H9 (cell line): ENCODE data around the gene DHX36. TPM values are rescaled to one million over a fixed set of nuclear protein-coding genes. Genes with fewer than 3 reads are reported as not detected.

Source experiments
- DNase-seq: peaks from one replicate; pipeline ENCODE4 v3.0.0-alpha.2; 2017
- H2AFZ ChIP-seq: one replicate; pipeline ENCODE4 v1.6.1; 2013; ENCODE audit warnings: mild to moderate bottlenecking, low read length, control low read depth, moderate library complexity
- H2AK5ac ChIP-seq: 2 replicates; pipeline ENCODE4 v1.6.1; 2013; ENCODE audit warnings: low read length, control low read depth, mixed read lengths; ENCODE audit not compliant: insufficient read length
- H2BK120ac ChIP-seq: one replicate; pipeline ENCODE4 v1.6.1; 2013; ENCODE audit warnings: low read depth, mild to moderate bottlenecking, low read length, control low read depth, inconsistent platforms; ENCODE audit not compliant: poor library complexity, severe bottlenecking
- H2BK12ac ChIP-seq: 2 replicates; pipeline ENCODE4 v1.6.1; 2013; ENCODE audit warnings: low read length, control low read depth, mixed read lengths, low read depth; ENCODE audit not compliant: insufficient read length
- H2BK15ac ChIP-seq: 2 replicates; pipeline ENCODE4 v1.6.1; 2013; ENCODE audit warnings: low read depth, low read length, control low read depth
- H2BK20ac ChIP-seq: one replicate; pipeline ENCODE4 v1.6.1; 2013; ENCODE audit warnings: low read depth, mild to moderate bottlenecking, low read length, control low read depth, inconsistent platforms; ENCODE audit not compliant: poor library complexity, severe bottlenecking
- H2BK5ac ChIP-seq: 2 replicates; pipeline ENCODE4 v1.6.1; 2013; ENCODE audit warnings: low read length, control low read depth, mixed read lengths; ENCODE audit not compliant: insufficient read length
- H3K14ac ChIP-seq: 2 replicates; pipeline ENCODE4 v1.6.1; 2013; ENCODE audit warnings: low read length, control low read depth; ENCODE audit not compliant: insufficient read depth
- H3K18ac ChIP-seq: 2 replicates; pipeline ENCODE4 v1.6.1; 2013; ENCODE audit warnings: low read depth, mild to moderate bottlenecking, mixed read lengths, low read length, control low read depth; ENCODE audit not compliant: insufficient read length
- H3K23ac ChIP-seq: 2 replicates; pipeline ENCODE4 v1.6.1; 2013; ENCODE audit warnings: low read length, control low read depth, mixed read lengths, low read depth; ENCODE audit not compliant: insufficient read length
- H3K23me2 ChIP-seq: 2 replicates; pipeline ENCODE4 v1.6.1; 2013; ENCODE audit warnings: low read depth, mild to moderate bottlenecking, mixed read lengths, low read length, control low read depth; ENCODE audit not compliant: insufficient read length, poor library complexity, severe bottlenecking
- H3K27ac ChIP-seq: 2 replicates; pipeline ENCODE4 v1.5.1; 2013; ENCODE audit warnings: low read length, control low read depth, mixed read lengths, low read depth; ENCODE audit not compliant: insufficient read length
- H3K27me3 ChIP-seq: 2 replicates; pipeline ENCODE4 v1.6.1; 2013; ENCODE audit warnings: low read length, control low read depth, inconsistent platforms; ENCODE audit not compliant: insufficient read depth
- H3K4ac ChIP-seq: 2 replicates; pipeline ENCODE4 v1.6.1; 2013; ENCODE audit warnings: low read depth, mild to moderate bottlenecking, control low read depth, inconsistent platforms, low read length, moderate library complexity
- H3K4me1 ChIP-seq: 2 replicates; pipeline ENCODE4 v1.6.1; 2013; ENCODE audit warnings: low read length, control low read depth, inconsistent platforms; ENCODE audit not compliant: insufficient read depth
- H3K4me2 ChIP-seq: 2 replicates; pipeline ENCODE4 v1.6.1; 2013; ENCODE audit warnings: low read length, control low read depth, mixed read lengths; ENCODE audit not compliant: insufficient read length, insufficient read depth
- H3K56ac ChIP-seq: 2 replicates; pipeline ENCODE4 v1.6.1; 2013; ENCODE audit warnings: low read depth, mild to moderate bottlenecking, mixed read lengths, low read length, control low read depth; ENCODE audit not compliant: insufficient read length
- H3K79me1 ChIP-seq: 2 replicates; pipeline ENCODE4 v1.6.1; 2013; ENCODE audit warnings: low read depth, mild to moderate bottlenecking, moderate library complexity, low read length, control low read depth, inconsistent platforms; ENCODE audit not compliant: insufficient read depth, poor library complexity, severe bottlenecking
- H3K79me2 ChIP-seq: 2 replicates; pipeline ENCODE4 v1.6.1; 2013; ENCODE audit warnings: low read length, control low read depth, inconsistent platforms; ENCODE audit not compliant: insufficient read depth
- H3K9ac ChIP-seq: 2 replicates; pipeline ENCODE4 v1.6.1; 2013; ENCODE audit warnings: low read length, control low read depth, mixed read lengths; ENCODE audit not compliant: insufficient read length; ENCODE audit errors: extremely low read depth
- H3K9me3 ChIP-seq: one replicate; pipeline ENCODE4 v1.6.1; 2013; ENCODE audit warnings: low read depth, low read length, inconsistent platforms; ENCODE audit not compliant: control insufficient read depth
- H3T11ph ChIP-seq: one replicate; pipeline ENCODE4 v1.6.1; 2013; ENCODE audit warnings: mild to moderate bottlenecking, low read length, control low read depth, inconsistent platforms
- H4K20me1 ChIP-seq: one replicate; pipeline ENCODE4 v1.6.1; 2013; ENCODE audit not compliant: control insufficient read depth, insufficient read length, insufficient read depth
- H4K5ac ChIP-seq: 2 replicates; pipeline ENCODE4 v1.6.1; 2013; ENCODE audit warnings: low read depth, mild to moderate bottlenecking, mixed read lengths, low read length, control low read depth; ENCODE audit not compliant: insufficient read length
- H4K8ac ChIP-seq: replicated peaks from 2 replicates; pipeline ENCODE4 v1.6.1; 2013; ENCODE audit warnings: low read length, control low read depth, mixed read lengths, low read depth; ENCODE audit not compliant: insufficient read length
- H4K91ac ChIP-seq: 2 replicates; pipeline ENCODE4 v1.6.1; 2013; ENCODE audit warnings: low read depth, mild to moderate bottlenecking, moderate library complexity, mixed read lengths, low read length, control low read depth; ENCODE audit not compliant: insufficient read length
- H3K27ac Mint-ChIP-seq, 3 experiments: 2 replicates in 2 of 3; 3 replicates in 1 of 3; pipeline ENCODE4 v1.8.0; 2020 to 2021; ENCODE audit warnings: mixed read lengths in 3 of 3, mild to moderate bottlenecking in 1 of 3, moderate library complexity in 1 of 3
- H3K27me3 Mint-ChIP-seq: 2 replicates; pipeline ENCODE4 v1.8.0; 2021; ENCODE audit warnings: low read depth, mild to moderate bottlenecking, moderate library complexity, mixed read lengths
- H3K36me3 Mint-ChIP-seq, 3 experiments: 2 replicates in 2 of 3; 3 replicates in 1 of 3; pipeline ENCODE4 v1.8.0; 2020 to 2021; ENCODE audit warnings: low read depth in 3 of 3, mixed read lengths in 3 of 3; ENCODE audit not compliant: insufficient read depth in 1 of 3
- H3K4me1 Mint-ChIP-seq, 2 experiments: 2 replicates each; pipeline ENCODE4 v1.8.0; 2020; ENCODE audit warnings: mixed read lengths in 2 of 2
- H3K4me3 Mint-ChIP-seq, 2 experiments: 2 replicates in 1 of 2; 3 replicates in 1 of 2; pipeline ENCODE4 v1.8.0; 2020 to 2021; ENCODE audit warnings: mild to moderate bottlenecking in 2 of 2, mixed read lengths in 2 of 2, moderate library complexity in 1 of 2
- H3K9me3 Mint-ChIP-seq, 2 experiments: 2 replicates in 1 of 2; 3 replicates in 1 of 2; pipeline ENCODE4 v1.8.0; 2020; ENCODE audit warnings: mild to moderate bottlenecking in 2 of 2, mixed read lengths in 2 of 2, moderate library complexity in 1 of 2
- WGBS: extraction: QIAGEN DNeasy Blood & Tissue Kit; methylation state at CpG from one replicate; pipeline ENCODE4 v1.1.7; 2013; ENCODE audit warnings: missing lambda C conversion rate, low lambda C conversion rate, mixed read lengths; ENCODE audit not compliant: insufficient read length; ENCODE audit errors: extremely low coverage; 5-methylcytosine and 5-hydroxymethylcytosine counted together
- total RNA-seq: library from RNA; stranded (reverse); gene quantifications from 2 replicates; pipeline ENCODE4 v1.2.1, GENCODE V29; 2021
- TF ChIP-seq, protein P1 (sequence below): fragments of 200-600 bp; sonication (generic); conservative IDR thresholded peaks from 3 replicates; pipeline ENCODE4 v1.8.0; 2021; ENCODE audit warnings: antibody characterized with exemption, mild to moderate bottlenecking

Gene DHX36
- total RNA-seq, 1 experiment from 2014 or later = 103 TPM

DNA sequence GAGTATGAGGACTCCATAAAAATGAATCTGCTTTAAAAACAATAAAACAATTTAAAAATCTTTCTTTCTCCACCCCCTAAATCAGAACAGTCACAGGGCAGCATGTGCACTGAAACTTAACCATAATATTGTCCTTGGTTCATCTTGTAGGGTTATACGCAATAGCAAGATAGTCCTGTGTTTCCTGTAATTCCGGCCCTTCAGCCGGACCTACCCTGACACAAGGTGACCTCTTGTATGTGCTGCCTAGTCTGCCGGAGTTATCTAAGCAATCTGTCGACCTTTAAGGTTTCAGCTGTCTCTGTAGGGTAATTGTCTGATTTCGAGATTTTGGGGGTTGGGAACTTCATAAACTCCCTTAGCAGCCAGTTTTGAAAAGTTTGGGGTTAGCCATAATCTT, 99.9 kb downstream of the DHX36 start:
- H4K8ac ChIP-seq = no peak overlapping the region
- TF ChIP-seq, protein P1, sequence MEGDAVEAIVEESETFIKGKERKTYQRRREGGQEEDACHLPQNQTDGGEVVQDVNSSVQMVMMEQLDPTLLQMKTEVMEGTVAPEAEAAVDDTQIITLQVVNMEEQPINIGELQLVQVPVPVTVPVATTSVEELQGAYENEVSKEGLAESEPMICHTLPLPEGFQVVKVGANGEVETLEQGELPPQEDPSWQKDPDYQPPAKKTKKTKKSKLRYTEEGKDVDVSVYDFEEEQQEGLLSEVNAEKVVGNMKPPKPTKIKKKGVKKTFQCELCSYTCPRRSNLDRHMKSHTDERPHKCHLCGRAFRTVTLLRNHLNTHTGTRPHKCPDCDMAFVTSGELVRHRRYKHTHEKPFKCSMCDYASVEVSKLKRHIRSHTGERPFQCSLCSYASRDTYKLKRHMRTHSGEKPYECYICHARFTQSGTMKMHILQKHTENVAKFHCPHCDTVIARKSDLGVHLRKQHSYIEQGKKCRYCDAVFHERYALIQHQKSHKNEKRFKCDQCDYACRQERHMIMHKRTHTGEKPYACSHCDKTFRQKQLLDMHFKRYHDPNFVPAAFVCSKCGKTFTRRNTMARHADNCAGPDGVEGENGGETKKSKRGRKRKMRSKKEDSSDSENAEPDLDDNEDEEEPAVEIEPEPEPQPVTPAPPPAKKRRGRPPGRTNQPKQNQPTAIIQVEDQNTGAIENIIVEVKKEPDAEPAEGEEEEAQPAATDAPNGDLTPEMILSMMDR = no peak
- H2AFZ ChIP-seq = no peak overlapping the region
- no peak overlapping the region for H3K27ac Mint-ChIP-seq
- H3K79me2 ChIP-seq = no peaks in the 10 kb centered on the region
- H2BK15ac ChIP-seq = no peak overlapping the region
- no peak overlapping the region for H2AK5ac ChIP-seq
- no peak overlapping the region for H3K27ac ChIP-seq
- H3K4me1 Mint-ChIP-seq = peaks cover 3 to 4% of the 10 kb centered on the region in 2 experiments; a peak in 3 of 4 replicates
- no peak overlapping the region for H2BK5ac ChIP-seq
- no peaks in the 10 kb centered on the region for H3K27me3 Mint-ChIP-seq
- no peaks in the 10 kb centered on the region for H3K9me3 Mint-ChIP-seq
- no peak overlapping the region for H3K4me3 Mint-ChIP-seq
- no peak overlapping the region for H3K56ac ChIP-seq
- no peak overlapping the region for H3T11ph ChIP-seq
- DNase-seq = no peak
- no peak overlapping the region for H2BK12ac ChIP-seq
- no CpG with 5 or more reads among the region's 6 CpGs for WGBS
- H3K14ac ChIP-seq = no peak overlapping the region
- H3K18ac ChIP-seq = no peak overlapping the region
- no peaks in the 10 kb centered on the region for H3K27me3 ChIP-seq
- no peak overlapping the region for H3K23ac ChIP-seq
- no peaks in the 10 kb centered on the region for H3K79me1 ChIP-seq
- H3K4ac ChIP-seq = no peak overlapping the region
- H3K9me3 ChIP-seq = no peaks in the 10 kb centered on the region
- peaks cover 0 to 3% (median 2%) of the 10 kb centered on the region in 3 experiments; a peak in 3 of 7 replicates for H3K36me3 Mint-ChIP-seq
- no peak overlapping the region for H3K4me2 ChIP-seq
- H2BK120ac ChIP-seq = no peak overlapping the region
- H3K4me1 ChIP-seq = no peaks in the 10 kb centered on the region
- no peak overlapping the region for H4K91ac ChIP-seq
- H3K9ac ChIP-seq = no peak overlapping the region
- no peaks in the 10 kb centered on the region for H3K23me2 ChIP-seq
- H4K20me1 ChIP-seq = no peaks in the 10 kb centered on the region
- H4K5ac ChIP-seq = no peak overlapping the region
- H2BK20ac ChIP-seq = no peak overlapping the region
